HepG2 (cell line): Measurements from ENCODE around the gene ACTN4. TPM values are rescaled to one million over a fixed set of nuclear protein-coding genes. Genes with fewer than 3 reads are reported as not detected.

ENCODE experiments used
- CSRNP2 ChIP-seq: sonication (generic); formaldehyde crosslinking; conservative IDR thresholded peaks from 2 replicates; pipeline ENCODE4 v1.8.0; 2022; ENCODE audit warnings: low read depth, missing genetic modification reagents
- HNF4A ChIP-seq: sonication (generic); formaldehyde crosslinking; IDR thresholded peaks from 2 replicates; pipeline ENCODE4 v1.4.0; 2020; ENCODE audit warnings: missing genetic modification reagents
- KMT2A ChIP-seq: sonication (generic); formaldehyde crosslinking; IDR thresholded peaks from 2 replicates; pipeline ENCODE4 v1.4.0; 2020; ENCODE audit warnings: missing genetic modification reagents
- MAX ChIP-seq: IDR thresholded peaks from 2 replicates; pipeline ENCODE4 v1.6.1; 2012; ENCODE audit warnings: inconsistent platforms
- MIXL1 ChIP-seq: IDR thresholded peaks from 2 replicates; pipeline ENCODE4 v1.6.1; 2016
- PAXIP1 ChIP-seq: sonication (generic); formaldehyde crosslinking; conservative IDR thresholded peaks from 2 replicates; pipeline ENCODE4 v1.4.0; 2020; ENCODE audit warnings: mild to moderate bottlenecking, missing genetic modification reagents, moderate library complexity
- RXRA ChIP-seq: sonication (generic); formaldehyde crosslinking; IDR thresholded peaks from 2 replicates; pipeline ENCODE4 v1.5.1; 2020; ENCODE audit warnings: missing genetic modification reagents
- SALL1 ChIP-seq: sonication (generic); formaldehyde crosslinking; IDR thresholded peaks from 2 replicates; pipeline ENCODE4 v1.8.0; 2022; ENCODE audit warnings: mild to moderate bottlenecking, missing genetic modification reagents
- SNAPC5 ChIP-seq: sonication (generic); formaldehyde crosslinking; IDR thresholded peaks from 2 replicates; pipeline ENCODE4 v1.8.1; 2023; ENCODE audit warnings: mild to moderate bottlenecking, missing genetic modification reagents, borderline replicate concordance
- SOX5 ChIP-seq: IDR thresholded peaks from 2 replicates; pipeline ENCODE4 v1.6.1; 2016; ENCODE audit warnings: borderline replicate concordance
- ZBTB26 ChIP-seq: IDR thresholded peaks from 2 replicates; pipeline ENCODE4 v1.6.1; 2016; ENCODE audit warnings: missing compliant biosample characterization, missing genetic modification reagents, borderline replicate concordance
- ZNF124 ChIP-seq: sonication (generic); formaldehyde crosslinking; IDR thresholded peaks from 2 replicates; pipeline ENCODE4 v1.4.0; 2020; ENCODE audit warnings: missing genetic modification reagents
- polyA plus RNA-seq, 8 experiments: library from polyadenylated mRNA; depleted of rRNA in 3 of 8; stranded (reverse) in 7 of 8; unstranded in 1 of 8; fragments of >200 nt; fragmentation: Illumina TruSeq in 4 of 8; extraction: Trizol in 4 of 8; gene quantifications; 2 replicates each; pipeline versions ENCODE4 v1.2.1 to v1.2.3, GENCODE V29; 2011 to 2016; ENCODE audit warnings: low read depth in 4 of 8, missing spikeins in 1 of 8, mixed read lengths in 1 of 8; ENCODE audit not compliant: insufficient read depth in 1 of 8
- total RNA-seq, 5 experiments: library from RNA; depleted of rRNA; stranded (reverse); fragments of >200 nt; fragmentation: Illumina TruSeq; extraction: Trizol; gene quantifications; 2 replicates each; pipeline ENCODE4 v1.2.3, GENCODE V29; 2016; ENCODE audit warnings: low read depth in 1 of 5

Gene ACTN4
- total and polyA plus RNA-seq, 2 of the 13 experiments (the other 11 are each of a cell fraction or from before 2014, with no cell fraction given), result 171 to 192 TPM

- TF ChIP-seq KMT2A (0 out of 2 replicates have a peak, but pooled peaks have one; percentile 62), HNF4A (CRISPR knock-in tag) (peak; percentile 82), CSRNP2 (CRISPR knock-in tag) (no peak), PAXIP1 (CRISPR knock-in tag) (peak; percentile 75), SOX5 (peak; percentile 37; the same call in 1 of the 2 replicates), RXRA (CRISPR knock-in tag) (no peak; the same call in 1 of the 2 replicates), MIXL1 (peak; percentile 62; the same call in 1 of the 2 replicates), SNAPC5 (no peak), ZBTB26 (0 out of 2 replicates have a peak, but pooled peaks have one; percentile 26), MAX (0 out of 2 replicates have a peak, but pooled peaks have one; percentile 26), SALL1 (0 out of 2 replicates have a peak, but pooled peaks have one; percentile 13), ZNF124 (CRISPR knock-in tag) (no peak)
- TF ChIP-seq, all 625 proteins: peak for 69
Measured at GRCh38 chr19:38653028-38653571, 5.7 kb downstream of the ACTN4 start (continued).
